VCaP (cell line): ENCODE data around the gene KLF13.

Experiments
- H3K27ac ChIP-seq: fragments of 450-650 bp; 2 replicates; pipeline ENCODE4 v1.5.1; 2017
- CTCF ChIP-seq: fragments of 450-650 bp; conservative IDR thresholded peaks from 2 replicates; pipeline ENCODE4 v1.5.1; 2017; ENCODE audit warnings: mild to moderate bottlenecking, moderate library complexity

KLF13 gene

GRCh38 chr15:31358957-31359701 is 32.5 kb downstream of the KLF13 start:
- H3K27ac ChIP-seq = no peak overlapping the region
- no peak for TF ChIP-seq CTCF

- H3K27ac ChIP-seq = no peak overlapping the region
- no peak for TF ChIP-seq CTCF
Measured at GRCh38 chr15:31359702-31360111, 33.1 kb downstream of the KLF13 start.

GRCh38 chr15:31360158-31360561 is 33.5 kb downstream of the KLF13 start:
- no peak overlapping the region for H3K27ac ChIP-seq
- no peak for TF ChIP-seq CTCF

- H3K27ac ChIP-seq = no peak overlapping the region
- no peak for TF ChIP-seq CTCF
Measured at GRCh38 chr15:31360843-31361763, 34.5 kb downstream of the KLF13 start.

GRCh38 chr15:31361764-31362515 is 35.3 kb downstream of the KLF13 start:
- TF ChIP-seq CTCF = no peak
- H3K27ac ChIP-seq = no peak overlapping the region

GRCh38 chr15:31362886-31363285 is 36.3 kb downstream of the KLF13 start:
- no peak for TF ChIP-seq CTCF
- no peak overlapping the region for H3K27ac ChIP-seq
